Kidney epithelial cell (primary cell): ENCODE measurements around the gene MAGEA8. TPM values are rescaled to one million over a fixed set of nuclear protein-coding genes. Genes with fewer than 3 reads are reported as not detected.

ENCODE experiments used
- DNase-seq: peaks from one replicate; pipeline ENCODE4 v3.0.0-alpha.2; 2010; ENCODE audit warnings: low read depth
- H3K27me3 ChIP-seq: 2 replicates; pipeline ENCODE4 v1.6.0; 2011; ENCODE audit warnings: low read length; ENCODE audit not compliant: control insufficient read depth, insufficient read depth
- H3K36me3 ChIP-seq: 2 replicates; pipeline ENCODE4 v1.5.1; 2011; ENCODE audit warnings: low read length; ENCODE audit not compliant: control insufficient read depth, insufficient read depth
- H3K4me3 ChIP-seq: 2 replicates; pipeline ENCODE4 v1.5.1; 2011; ENCODE audit warnings: low read depth, mild to moderate bottlenecking, control low read depth, low read length
- CTCF ChIP-seq: IDR thresholded peaks from 2 replicates; pipeline ENCODE4 v1.5.1; 2011; ENCODE audit warnings: mild to moderate bottlenecking, moderate library complexity, low read length, control low read depth, inconsistent platforms; ENCODE audit not compliant: insufficient read depth, poor library complexity, severe bottlenecking
- total RNA-seq: library from RNA; depleted of rRNA; stranded (reverse); fragments of >200 nt; gene quantifications from 2 replicates; pipeline ENCODE4 v1.2.3, GENCODE V29; 2015

MAGEA8 gene
- total RNA-seq, 1 donor from 2014 or later = not detected

GRCh38 chrX:149858592-149858991, 22.4 kb upstream of the MAGEA8 start:
- Histone ChIP-seq H3K36me3 (no peaks in the 10 kb centered on the region), H3K27me3 (no peaks in the 10 kb centered on the region), H3K4me3 (no peak overlapping the region)
- DNase-seq = no peak
- no peak for TF ChIP-seq CTCF

- DNase-seq = no peak
- H3K36me3 ChIP-seq = no peaks in the 10 kb centered on the region
- no peaks in the 10 kb centered on the region for H3K27me3 ChIP-seq
- H3K4me3 ChIP-seq = no peak overlapping the region
- no peak for TF ChIP-seq CTCF
These were observed 20.5 kb upstream of the MAGEA8 start for GRCh38 chrX:149860445-149860844.

GRCh38 chrX:149865390-149865789, 15.6 kb upstream of the MAGEA8 start:
- Histone ChIP-seq H3K4me3 (no peak overlapping the region), H3K27me3 (no peaks in the 10 kb centered on the region), H3K36me3 (no peaks in the 10 kb centered on the region)
- DNase-seq = no peak
- no peak for TF ChIP-seq CTCF

GRCh38 chrX:149867488-149867887, 13.5 kb upstream of the MAGEA8 start:
- Histone ChIP-seq H3K36me3 (no peaks in the 10 kb centered on the region), H3K27me3 (no peaks in the 10 kb centered on the region), H3K4me3 (no peak overlapping the region)
- no peak for TF ChIP-seq CTCF
- DNase-seq = no peak

GRCh38 chrX:149870840-149871239, 10.1 kb upstream of the MAGEA8 start:
- no peak for DNase-seq
- no peak for TF ChIP-seq CTCF
- H3K4me3 ChIP-seq = no peak overlapping the region
- H3K27me3 ChIP-seq = no peaks in the 10 kb centered on the region
- no peaks in the 10 kb centered on the region for H3K36me3 ChIP-seq

- no peak for TF ChIP-seq CTCF
- Histone ChIP-seq H3K36me3 (no peaks in the 10 kb centered on the region), H3K4me3 (no peak overlapping the region), H3K27me3 (no peaks in the 10 kb centered on the region)
- DNase-seq = no peak
These were observed 9.6 kb upstream of the MAGEA8 start for GRCh38 chrX:149871433-149871832.
